MM.1S (cell line): ENCODE results near the gene SLC5A3.

Experiments
- DNase-seq: peaks from one replicate; pipeline ENCODE4 v3.0.0-alpha.2; 2015
- H2AFZ ChIP-seq: fragments of 300-600 bp; sonication (generic); 2 replicates; pipeline ENCODE4 v1.6.0; 2016; ENCODE audit warnings: antibody characterized with exemption, low read length
- H3F3A ChIP-seq: fragments of 300-600 bp; sonication (generic); 2 replicates; pipeline ENCODE4 v1.6.1; 2016; ENCODE audit warnings: mild to moderate bottlenecking, antibody characterized with exemption, low read length, moderate library complexity, mixed read lengths; ENCODE audit not compliant: insufficient read depth
- H3K27ac ChIP-seq: fragments of 300-600 bp; sonication (generic); 2 replicates; pipeline ENCODE4 v1.5.1; 2016; ENCODE audit warnings: mild to moderate bottlenecking, low read length
- H3K27me3 ChIP-seq: fragments of 300-600 bp; sonication (generic); replicated peaks from 2 replicates; pipeline ENCODE4 v1.6.0; 2016; ENCODE audit warnings: low read length; ENCODE audit not compliant: insufficient read depth
- H3K36me3 ChIP-seq: fragments of 300-600 bp; sonication (generic); replicated peaks from 2 replicates; pipeline ENCODE4 v1.6.1; 2016; ENCODE audit warnings: mild to moderate bottlenecking, low read length, mixed read lengths; ENCODE audit not compliant: insufficient read depth
- H3K4me1 ChIP-seq: fragments of 300-600 bp; sonication (generic); 2 replicates; pipeline ENCODE4 v1.6.1; 2016; ENCODE audit warnings: low read length, mixed read lengths
- H3K4me2 ChIP-seq: fragments of 300-600 bp; sonication (generic); 2 replicates; pipeline ENCODE4 v1.6.0; 2016; ENCODE audit warnings: low read depth, low read length
- H3K4me3 ChIP-seq: fragments of 300-600 bp; sonication (generic); 2 replicates; pipeline ENCODE4 v1.5.1; 2016; ENCODE audit warnings: low read length, mixed read lengths
- H3K79me2 ChIP-seq: fragments of 300-600 bp; sonication (generic); 2 replicates; pipeline ENCODE4 v1.6.1; 2016; ENCODE audit warnings: mixed run types, low read length, mixed read lengths
- H3K9ac ChIP-seq: fragments of 300-600 bp; sonication (generic); 2 replicates; pipeline ENCODE4 v1.6.1; 2016; ENCODE audit warnings: low read length, mixed read lengths
- H3K9me2 ChIP-seq: fragments of 300-600 bp; sonication (generic); replicated peaks from 2 replicates; pipeline ENCODE4 v1.6.1; 2016; ENCODE audit warnings: mild to moderate bottlenecking, low read length, mixed read lengths; ENCODE audit not compliant: insufficient read depth
- H3K9me3 ChIP-seq: fragments of 300-600 bp; sonication (generic); replicated peaks from 2 replicates; pipeline ENCODE4 v1.6.1; 2016; ENCODE audit warnings: mild to moderate bottlenecking, low read length, mixed read lengths; ENCODE audit not compliant: insufficient read depth
- H4K20me1 ChIP-seq: fragments of 300-600 bp; sonication (generic); 2 replicates; pipeline ENCODE4 v1.6.1; 2016; ENCODE audit warnings: mild to moderate bottlenecking, low read length, moderate library complexity, mixed read lengths; ENCODE audit not compliant: insufficient read depth
- EZH2 ChIP-seq: fragments of 300-600 bp; sonication (generic); optimal IDR thresholded peaks from 2 replicates; pipeline ENCODE3; 2017; ENCODE audit warnings: low read depth, mild to moderate bottlenecking, antibody characterized with exemption, low read length, mixed read lengths
- EZH2phosphoT487 ChIP-seq: fragments of 300-600 bp; sonication (generic); IDR thresholded peaks from 2 replicates; pipeline ENCODE4 v1.6.1; 2018; ENCODE audit warnings: antibody characterized with exemption, low read length
- TF ChIP-seq, protein P1 (sequence below): fragments of 300-600 bp; sonication (generic); IDR thresholded peaks from 2 replicates; pipeline ENCODE4 v1.5.1; 2016; ENCODE audit warnings: antibody characterized with exemption, low read length, mixed read lengths

The SLC5A3 gene

DNA sequence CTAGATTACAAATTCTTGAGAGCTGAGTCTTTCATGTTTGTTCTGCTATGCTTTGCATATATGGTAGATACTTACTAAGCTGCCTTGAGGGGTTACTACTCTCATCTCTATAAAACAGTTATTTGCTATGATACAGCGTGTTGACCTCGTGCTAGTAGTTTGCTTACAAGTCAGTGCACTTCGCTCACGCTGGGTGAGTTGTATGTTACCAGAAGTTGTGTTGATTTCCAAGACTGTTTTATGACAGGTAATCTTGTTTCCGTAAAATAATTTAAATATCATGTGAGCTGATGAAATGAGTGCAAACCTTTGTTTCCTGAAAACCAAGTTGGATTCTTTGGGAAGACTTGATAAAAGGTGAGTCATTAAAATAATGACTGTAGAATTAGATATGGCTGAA is 7.3 kb downstream of the SLC5A3 start:
- H3K4me2 ChIP-seq: no peak overlapping the region
- H3F3A ChIP-seq: no peaks in the 10 kb centered on the region
- peaks cover 4% of the 10 kb centered on the region; the same call in 1 of the 2 replicates for H4K20me1 ChIP-seq

DNA sequence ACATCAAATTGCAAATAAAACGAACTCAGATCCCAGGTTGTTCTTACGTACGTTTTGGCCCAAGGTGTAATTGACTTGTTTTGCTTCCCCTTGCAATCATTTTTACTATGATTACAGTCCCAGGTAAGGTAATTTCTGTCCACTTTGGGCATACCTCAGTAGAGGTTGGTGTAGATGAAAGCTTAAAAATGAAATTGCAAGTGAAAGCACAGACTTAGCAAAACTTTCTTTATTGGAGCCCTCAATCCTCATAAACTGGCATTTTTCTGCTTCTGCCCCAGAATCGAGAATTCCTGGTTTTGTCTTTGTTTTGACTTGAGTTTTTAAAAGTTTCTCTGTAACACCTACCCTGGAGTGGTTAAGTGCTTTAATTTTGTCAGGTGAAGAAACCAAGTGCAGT is 9.4 kb downstream of the SLC5A3 start:
- Histone ChIP-seq H3K79me2 (peaks cover 66% of the 10 kb centered on the region), H3K27me3 (no peaks in the 10 kb centered on the region), H4K20me1 (peaks cover 4% of the 10 kb centered on the region; the same call in 1 of the 2 replicates), H3K9me3 (no peaks in the 10 kb centered on the region), H3K27ac (no peak overlapping the region), H3K9ac (no peak overlapping the region), H3K9me2 (no peaks in the 10 kb centered on the region), H3K36me3 (no peaks in the 10 kb centered on the region; the same call in 1 of the 2 replicates), H3K4me3 (no peak overlapping the region), H2AFZ (no peak overlapping the region), H3K4me1 (peaks cover 15% of the 10 kb centered on the region), H3K4me2 (no peak overlapping the region), H3F3A (no peaks in the 10 kb centered on the region)
- no peak for TF ChIP-seq EZH2
- no peak for TF ChIP-seq EZH2phosphoT487
- TF ChIP-seq, protein P1, sequence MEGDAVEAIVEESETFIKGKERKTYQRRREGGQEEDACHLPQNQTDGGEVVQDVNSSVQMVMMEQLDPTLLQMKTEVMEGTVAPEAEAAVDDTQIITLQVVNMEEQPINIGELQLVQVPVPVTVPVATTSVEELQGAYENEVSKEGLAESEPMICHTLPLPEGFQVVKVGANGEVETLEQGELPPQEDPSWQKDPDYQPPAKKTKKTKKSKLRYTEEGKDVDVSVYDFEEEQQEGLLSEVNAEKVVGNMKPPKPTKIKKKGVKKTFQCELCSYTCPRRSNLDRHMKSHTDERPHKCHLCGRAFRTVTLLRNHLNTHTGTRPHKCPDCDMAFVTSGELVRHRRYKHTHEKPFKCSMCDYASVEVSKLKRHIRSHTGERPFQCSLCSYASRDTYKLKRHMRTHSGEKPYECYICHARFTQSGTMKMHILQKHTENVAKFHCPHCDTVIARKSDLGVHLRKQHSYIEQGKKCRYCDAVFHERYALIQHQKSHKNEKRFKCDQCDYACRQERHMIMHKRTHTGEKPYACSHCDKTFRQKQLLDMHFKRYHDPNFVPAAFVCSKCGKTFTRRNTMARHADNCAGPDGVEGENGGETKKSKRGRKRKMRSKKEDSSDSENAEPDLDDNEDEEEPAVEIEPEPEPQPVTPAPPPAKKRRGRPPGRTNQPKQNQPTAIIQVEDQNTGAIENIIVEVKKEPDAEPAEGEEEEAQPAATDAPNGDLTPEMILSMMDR: no peak
- peak; percentile 50 for DNase-seq

More for the DNA sequence above, 7.3 kb downstream of the SLC5A3 start:
- DNase-seq: no peak
- Histone ChIP-seq H2AFZ (no peak overlapping the region), H3K27me3 (no peaks in the 10 kb centered on the region), H3K4me3 (no peak overlapping the region), H3K9me3 (no peaks in the 10 kb centered on the region), H3K36me3 (no peaks in the 10 kb centered on the region; the same call in 1 of the 2 replicates), H3K27ac (no peak overlapping the region), H3K4me1 (peaks cover 15% of the 10 kb centered on the region), H3K9ac (no peak overlapping the region), H3K9me2 (no peaks in the 10 kb centered on the region), H3K79me2 (peaks cover 57% of the 10 kb centered on the region)
- TF ChIP-seq EZH2phosphoT487 (no peak), EZH2 (no peak)
- TF ChIP-seq, protein P1: no peak

DNA sequence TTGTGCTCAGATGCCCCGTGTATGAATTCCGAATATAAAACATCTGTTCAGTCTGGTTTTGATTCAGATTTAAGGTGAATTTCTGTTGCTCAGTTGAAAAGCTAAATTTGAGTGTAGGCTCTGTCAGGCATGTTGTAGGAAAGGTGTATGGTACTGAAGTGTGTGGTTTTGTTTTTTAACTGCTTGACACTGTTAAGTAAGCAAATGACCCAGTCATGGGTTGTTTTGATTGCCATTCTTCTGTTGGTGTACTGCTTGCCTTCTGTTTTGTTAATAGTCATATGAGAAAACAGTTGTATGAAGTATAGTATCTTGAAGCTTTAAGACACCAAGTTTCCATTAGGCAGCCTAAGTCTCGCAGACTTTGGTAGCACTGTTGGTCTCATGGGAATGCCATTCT is 10.0 kb downstream of the SLC5A3 start:
- Histone ChIP-seq H3K4me2 (no peak overlapping the region), H3K9me3 (no peaks in the 10 kb centered on the region), H2AFZ (no peak overlapping the region), H3K79me2 (peaks cover 72% of the 10 kb centered on the region), H3K27ac (no peak overlapping the region), H3K4me1 (peaks cover 15% of the 10 kb centered on the region), H3K27me3 (no peaks in the 10 kb centered on the region), H3K36me3 (no peaks in the 10 kb centered on the region; the same call in 1 of the 2 replicates), H3K9ac (no peak overlapping the region), H3F3A (no peaks in the 10 kb centered on the region), H4K20me1 (peaks cover 4% of the 10 kb centered on the region; the same call in 1 of the 2 replicates), H3K9me2 (no peaks in the 10 kb centered on the region), H3K4me3 (no peak overlapping the region)
- no peak for DNase-seq
- TF ChIP-seq EZH2 (no peak), EZH2phosphoT487 (no peak)
- TF ChIP-seq, protein P1: no peak
